IPS-NIHi7 (cell line): ENCODE data around the gene MYL5.
"Not testable (repeated sequence)": the region's sequence is repeated elsewhere in the genome, so short reads cannot be mapped to it uniquely, and the experiment has no call there.

ENCODE experiments used
- DNase-seq: peaks from one replicate; pipeline ENCODE4 v3.0.0; 2012; ENCODE audit warnings: mixed read lengths; ENCODE audit errors: extremely low spot score

Gene MYL5

DNA sequence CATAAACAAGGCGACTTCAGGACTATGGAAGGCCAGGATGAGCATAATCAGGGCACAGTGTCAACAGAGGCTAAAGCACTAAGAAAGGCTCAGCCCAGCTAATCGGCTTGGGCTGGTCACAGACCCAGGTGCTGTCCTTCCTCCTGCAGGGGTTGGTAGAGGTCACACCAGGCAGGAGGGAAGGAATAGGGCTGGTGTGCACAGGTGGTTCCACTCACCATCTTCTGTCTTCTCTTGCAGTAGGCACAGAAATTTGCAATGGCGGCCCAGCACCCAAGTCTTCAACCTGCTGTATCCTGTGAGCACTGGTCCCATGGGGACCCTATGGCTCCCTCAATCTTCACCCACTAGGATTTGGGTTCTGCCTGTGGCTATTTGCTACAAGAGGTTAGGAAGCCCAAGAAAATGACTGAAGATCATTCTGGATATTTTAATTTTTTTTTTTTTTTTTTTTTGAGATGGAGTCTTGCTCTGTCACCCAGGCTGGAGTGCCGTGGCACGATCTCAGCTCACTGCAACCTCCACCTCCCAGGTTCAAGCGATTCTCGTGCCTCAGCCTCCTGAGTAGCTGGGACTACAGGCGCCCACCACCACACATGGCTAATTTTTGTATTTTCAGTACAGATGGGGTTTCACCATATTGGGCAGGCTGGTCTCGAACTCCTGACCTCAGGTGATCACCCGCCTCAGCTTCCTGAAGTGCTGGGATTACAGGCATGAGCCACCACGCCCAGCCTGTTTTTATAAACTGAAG, 4.4 kb upstream of the MYL5 start:
- not testable (repeated sequence) for DNase-seq

DNA sequence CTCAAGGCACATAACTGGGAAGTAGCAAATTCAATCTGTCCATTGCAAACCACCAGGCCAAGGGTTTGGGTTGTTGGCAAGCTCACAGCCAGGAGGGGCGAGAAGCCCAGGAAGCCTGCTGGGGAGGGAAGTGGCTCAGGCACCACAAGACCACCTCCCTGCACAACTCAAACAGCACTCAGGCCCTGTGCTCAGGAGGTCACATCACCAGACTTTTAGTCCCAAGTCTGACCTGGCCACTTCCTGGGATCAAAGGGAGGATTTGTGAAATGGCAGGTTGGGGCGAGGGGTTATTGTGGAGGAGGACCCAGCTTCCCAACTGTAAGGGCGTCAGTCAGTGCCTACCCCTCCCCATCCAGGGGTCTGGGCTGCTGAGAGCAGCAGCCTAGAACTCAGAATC, 2.6 kb upstream of the MYL5 start:
- no peak for DNase-seq

DNA sequence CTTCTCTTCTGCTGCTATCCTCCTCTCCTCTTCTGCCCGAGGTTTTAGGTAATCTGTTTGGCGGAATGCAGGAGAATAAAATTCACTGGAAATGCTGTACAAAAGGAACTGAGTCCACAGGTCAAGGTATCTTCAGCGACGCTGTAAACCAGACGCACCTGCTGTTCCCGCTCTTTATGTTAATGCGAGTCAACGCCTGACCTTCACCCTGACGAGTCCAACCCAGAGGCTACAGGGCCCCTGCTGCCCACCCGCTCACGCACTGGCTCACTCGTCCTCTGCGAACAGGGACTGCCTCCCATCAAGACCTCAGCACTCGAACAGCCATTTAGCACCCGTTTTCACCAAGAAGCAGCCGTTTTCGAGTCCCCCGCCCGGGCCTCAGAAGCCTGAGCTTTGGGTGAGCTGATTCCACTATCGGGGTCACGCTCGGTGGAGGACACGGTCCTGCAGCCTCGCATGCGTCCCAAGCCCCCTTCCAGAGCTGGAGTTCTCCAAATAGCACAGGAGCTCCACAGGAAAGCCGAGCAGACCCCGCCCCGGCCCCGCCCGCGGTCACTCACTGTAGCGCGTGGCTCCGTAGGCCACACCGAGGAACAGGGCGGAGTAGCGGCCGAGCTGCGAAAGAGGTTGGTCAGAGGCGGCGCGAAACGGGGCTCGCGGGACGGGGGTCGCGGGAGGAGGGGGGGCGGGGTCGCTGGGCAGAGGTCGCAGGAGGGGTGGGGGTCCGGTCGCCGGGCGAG, 822 bp upstream of the MYL5 start:
- DNase-seq, result no peak

DNA sequence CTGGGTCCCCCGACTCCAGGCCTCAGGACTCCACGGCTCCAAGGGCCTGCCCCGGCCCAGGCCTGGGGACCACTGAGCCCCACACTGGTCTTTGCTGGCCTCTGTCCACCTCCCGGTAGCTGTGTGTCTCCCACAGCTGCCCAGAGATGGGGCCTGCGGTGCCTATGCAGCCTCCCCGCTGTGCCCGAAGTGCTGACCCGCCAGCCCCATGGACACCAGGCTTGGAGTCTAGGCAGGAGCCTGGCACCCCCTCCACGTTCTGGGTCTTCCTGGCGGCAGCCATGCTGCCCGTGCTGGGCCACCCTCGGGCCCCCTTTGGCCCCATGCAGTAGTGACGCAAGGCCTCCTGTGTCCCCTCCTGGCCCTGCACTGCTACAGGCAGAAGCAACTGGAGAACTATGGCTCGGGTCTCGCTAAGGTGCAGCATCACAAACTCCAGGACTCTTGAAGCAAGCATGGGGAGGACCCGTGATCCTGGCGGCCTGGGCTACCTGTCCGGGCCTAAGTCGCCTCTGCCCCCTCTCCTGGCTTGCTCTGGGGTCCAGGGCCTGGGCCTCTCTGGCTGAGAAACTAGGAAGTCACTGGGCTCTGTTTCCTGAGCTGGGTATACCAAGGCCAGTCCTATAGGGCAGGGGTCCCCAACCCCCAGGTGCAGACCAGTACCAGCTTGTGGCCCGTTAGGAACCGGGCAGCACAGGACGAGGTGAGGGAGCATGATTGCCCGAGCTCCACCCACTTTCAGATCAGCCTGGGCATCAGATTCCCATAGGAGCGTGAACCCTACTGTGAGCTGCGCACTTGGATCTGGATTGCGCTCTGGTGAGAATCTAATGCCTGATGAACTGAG, 917 bp downstream of the MYL5 start:
- DNase-seq, result no peak

DNA sequence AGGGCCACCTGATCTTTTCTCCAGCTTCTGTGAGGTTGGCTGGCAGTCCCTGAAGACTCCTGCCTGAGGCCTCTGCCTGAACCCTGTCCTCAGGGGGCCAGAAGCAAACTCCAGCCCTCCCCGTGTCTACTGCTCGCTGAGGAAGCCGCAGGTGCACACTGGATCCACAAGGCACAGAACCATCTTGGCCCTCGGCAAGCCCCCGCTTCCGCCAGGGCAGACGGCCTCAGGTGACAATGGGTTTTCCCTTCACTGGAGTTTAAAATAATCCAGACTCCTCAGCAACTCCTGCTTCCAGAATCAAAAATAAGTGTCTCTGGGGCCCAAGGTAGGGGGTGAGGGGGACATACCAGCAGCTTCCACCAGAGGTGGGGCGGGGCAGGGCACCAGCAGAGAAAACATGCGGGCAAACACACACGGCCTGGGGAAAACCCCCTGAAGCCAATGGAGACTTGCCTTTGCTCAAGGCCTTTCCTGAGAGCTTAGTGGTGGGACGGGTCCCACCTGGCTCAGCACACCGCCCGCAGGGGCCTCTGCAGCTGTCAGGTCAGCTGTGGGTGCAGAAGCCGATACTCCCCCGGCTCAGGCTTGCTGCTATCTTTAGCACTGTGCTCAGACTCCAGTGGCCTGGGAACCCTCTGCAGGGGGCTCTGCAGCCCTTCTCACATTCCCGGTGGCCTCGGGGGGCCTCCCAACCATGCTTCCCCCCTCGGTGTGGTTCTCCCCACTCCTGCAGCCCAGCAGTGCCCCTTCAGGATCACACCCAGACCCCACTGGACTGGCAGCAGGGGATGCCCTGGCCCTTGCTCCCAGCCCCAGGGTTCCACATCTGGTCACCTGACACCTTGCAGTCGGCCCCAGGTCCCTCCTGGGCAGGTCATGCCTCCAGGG, 1.9 kb downstream of the MYL5 start:
- no peak for DNase-seq

DNA sequence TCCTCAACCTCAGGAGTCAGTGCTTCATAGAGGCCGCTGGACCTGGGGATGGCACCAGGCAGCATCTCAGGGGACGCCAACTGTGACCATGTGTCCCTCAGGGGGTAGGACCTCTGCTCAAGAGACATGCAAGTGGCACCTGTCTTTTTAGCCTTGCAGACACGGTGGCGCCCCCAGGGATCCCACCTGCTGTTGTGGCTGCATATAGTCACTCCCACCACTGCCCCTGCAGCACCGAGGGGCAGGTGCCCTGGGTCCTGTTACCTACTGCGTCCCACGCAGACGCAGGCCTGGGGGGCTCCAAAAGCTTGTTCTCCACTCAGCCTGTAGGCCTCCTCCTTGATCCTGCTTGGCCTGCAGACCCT, 2.5 kb downstream of the MYL5 start:
- no peak for DNase-seq

DNA sequence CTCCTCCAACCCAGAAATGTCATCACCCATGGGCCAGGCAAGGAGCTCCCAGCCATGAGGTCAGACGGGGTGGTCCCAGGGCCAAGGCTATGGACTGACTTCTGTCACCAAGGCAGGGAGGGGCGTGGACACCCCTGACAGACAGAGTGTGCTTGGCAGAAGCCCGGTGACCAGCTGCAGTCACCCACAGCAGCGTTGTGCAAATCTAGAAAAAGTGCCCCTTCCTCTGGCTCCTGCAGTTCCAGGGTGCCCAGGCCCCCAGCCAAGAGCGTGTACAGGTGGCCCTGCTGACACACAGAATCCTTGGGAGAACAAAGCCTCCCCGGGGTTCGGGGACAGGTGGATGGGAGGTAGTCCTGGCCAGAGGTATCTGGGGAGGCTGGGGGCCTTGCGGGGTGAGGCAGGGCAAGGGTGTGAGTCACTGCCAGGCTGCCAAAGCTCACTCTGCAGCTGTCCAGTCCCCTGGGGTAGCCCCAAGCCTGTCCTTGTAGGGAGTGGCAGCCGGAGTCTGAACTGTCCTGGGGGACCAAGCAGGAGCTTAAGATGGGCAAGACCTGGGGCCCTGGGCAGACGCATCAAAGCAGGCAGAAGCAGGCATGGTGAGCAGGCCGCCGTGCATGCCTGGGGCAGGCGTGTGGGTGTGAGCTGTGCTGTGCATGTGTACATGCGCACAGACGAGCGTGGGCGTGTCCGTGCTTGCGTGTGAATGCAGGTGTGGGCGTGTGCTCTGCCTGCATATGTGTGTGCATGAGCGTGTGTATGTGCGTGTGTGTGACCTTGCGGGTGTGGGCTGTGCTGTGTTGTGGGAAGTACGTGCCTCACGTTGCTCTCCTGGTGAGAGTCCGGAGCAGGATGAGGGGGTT, 3.3 kb downstream of the MYL5 start:
- DNase-seq, result no peak

DNA sequence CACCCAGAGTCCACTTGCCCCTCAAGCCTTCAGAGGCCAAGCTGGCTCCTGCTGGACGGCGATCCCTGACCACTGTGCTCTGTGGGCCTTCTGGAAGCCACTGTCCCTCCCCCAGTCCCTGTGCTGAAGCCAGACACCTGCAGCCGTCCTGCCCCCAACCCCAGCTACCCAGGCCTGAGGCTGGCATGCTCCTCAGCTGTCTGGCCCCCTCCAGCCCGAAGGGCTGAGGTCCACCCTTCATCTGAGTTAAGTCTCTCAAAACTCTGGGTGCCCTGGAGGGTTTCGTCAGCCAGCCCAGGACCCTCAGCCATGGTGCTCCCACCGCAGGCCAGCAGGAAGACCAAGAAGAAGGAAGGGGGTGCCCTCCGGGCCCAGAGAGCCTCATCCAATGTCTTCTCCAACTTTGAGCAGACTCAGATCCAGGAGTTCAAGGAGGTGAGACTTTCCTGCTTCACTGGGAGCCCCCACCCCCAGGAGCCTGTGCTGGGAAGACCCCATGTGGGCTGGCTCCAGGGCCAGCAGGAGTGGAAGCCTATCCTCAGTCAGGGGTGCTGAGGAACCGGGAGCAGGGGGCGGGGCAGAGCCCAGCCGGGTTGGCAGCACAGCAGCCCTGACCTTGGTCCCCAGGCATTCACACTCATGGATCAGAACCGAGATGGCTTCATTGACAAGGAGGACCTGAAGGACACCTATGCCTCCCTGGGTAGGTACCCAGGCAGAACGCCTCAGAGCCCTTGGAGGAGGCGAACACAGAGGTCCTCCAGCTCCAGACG, 4.2 kb downstream of the MYL5 start:
- no peak for DNase-seq

DNA sequence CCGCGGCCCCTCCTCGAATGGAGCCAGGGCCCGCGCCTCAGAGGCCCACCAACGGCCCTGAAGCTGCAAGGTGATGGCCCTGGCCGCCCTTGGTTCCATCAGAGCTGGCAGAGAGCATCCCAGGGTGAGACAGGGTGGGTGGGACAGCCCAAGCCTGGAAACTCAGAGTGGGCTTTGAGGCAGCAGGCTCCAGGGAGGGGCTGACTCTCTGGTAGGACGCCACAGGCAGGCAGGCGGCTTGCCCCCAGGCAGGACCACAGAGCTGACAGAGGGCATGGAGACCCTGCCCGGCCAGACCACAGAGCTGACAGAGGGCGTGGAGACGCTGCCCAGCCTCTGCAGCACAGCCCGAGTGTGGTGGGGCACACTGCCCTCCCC, 4.8 kb downstream of the MYL5 start:
- DNase-seq, result no peak

DNA sequence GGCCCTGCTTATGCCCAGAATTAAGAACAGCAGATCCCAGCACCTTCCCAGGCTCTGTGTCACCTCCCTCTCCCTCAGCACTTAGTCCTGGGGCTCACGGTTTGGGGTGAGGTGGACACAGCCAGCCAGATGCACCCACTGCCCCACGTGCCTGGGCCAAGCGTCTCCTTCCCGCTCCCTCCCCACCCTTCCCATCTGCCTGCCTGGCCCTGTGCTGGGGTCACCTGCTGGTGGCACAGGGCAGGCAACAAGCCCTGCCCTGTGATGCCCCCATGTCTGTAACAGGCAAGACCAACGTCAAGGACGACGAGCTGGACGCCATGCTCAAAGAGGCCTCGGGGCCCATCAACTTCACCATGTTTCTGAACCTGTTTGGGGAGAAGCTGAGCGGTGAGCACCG, 5.3 kb downstream of the MYL5 start:
- DNase-seq, result no peak

DNA sequence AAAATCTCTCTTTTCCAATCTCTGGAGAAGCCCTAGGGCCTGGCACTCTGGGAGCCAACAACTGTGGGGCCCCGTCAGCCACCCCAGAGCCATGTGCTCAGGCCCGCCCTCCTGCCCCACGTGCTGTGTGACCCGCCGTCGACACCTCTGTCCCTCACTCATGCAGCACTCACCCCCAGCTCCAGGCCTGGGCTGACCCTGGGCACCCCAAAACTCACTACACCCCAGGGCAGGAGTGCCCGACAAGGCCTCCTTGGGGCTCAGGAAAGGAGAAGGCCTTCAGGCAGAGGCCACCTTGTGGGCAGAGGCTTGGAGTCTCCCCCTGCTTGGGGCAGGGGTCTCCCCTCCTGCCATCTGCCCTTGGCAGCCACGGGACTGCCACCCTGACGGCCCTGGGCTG, 5.7 kb downstream of the MYL5 start:
- no peak for DNase-seq

DNA sequence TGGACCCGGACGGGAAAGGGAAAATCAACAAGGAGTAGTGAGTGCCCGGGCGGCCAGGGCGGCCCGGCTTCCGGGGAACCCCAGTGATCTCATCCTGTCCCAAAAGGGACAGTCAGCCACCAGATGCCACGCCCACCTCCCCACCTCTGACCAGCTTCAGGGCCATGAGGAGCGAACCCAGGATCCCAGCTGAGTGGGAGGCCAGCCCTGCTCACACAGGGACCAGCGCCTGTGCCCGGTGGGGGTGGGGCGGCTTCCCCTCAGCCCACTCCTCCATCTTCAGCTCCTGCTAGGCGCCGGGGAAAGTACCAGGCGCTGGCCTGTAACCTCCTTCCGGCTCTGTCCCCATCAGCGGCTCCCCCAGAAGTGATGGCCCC, 6.2 kb downstream of the MYL5 start:
- DNase-seq, result no peak

DNA sequence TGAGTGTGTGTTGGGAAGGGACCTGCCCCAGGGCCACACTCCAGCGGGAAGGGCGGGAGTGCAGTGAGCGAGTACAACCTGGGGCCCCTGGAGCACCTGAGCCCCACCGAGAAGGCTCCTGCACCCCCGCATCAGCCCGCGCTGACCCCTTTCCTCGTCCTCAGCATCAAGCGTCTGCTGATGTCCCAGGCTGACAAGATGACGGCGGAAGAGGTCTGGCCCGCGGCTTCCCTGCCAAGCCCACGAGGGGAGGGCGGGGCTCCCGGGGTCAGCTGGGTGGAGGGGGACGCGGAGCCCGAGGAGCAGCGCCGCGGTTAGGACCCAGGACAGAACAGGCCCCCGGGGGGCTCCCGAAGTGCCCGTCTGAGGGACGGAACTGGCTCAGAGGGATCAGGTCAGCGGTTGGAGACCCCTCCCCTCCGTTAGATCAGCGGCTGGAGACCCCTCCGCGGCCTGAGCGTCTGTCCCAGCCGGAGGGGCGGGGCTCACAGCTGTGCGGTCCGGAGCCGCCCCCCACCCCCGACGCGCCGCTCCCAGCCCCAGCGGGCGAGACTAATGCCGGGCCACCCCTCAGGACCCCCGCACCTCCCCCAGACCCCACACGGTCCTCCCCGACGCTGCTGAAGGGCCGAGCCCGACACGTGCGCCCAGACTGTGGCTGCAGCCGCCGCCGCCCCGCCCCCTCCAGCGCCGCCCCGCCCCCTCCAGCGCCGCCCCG, 6.7 kb downstream of the MYL5 start:
- peak; percentile 69 for DNase-seq

DNA sequence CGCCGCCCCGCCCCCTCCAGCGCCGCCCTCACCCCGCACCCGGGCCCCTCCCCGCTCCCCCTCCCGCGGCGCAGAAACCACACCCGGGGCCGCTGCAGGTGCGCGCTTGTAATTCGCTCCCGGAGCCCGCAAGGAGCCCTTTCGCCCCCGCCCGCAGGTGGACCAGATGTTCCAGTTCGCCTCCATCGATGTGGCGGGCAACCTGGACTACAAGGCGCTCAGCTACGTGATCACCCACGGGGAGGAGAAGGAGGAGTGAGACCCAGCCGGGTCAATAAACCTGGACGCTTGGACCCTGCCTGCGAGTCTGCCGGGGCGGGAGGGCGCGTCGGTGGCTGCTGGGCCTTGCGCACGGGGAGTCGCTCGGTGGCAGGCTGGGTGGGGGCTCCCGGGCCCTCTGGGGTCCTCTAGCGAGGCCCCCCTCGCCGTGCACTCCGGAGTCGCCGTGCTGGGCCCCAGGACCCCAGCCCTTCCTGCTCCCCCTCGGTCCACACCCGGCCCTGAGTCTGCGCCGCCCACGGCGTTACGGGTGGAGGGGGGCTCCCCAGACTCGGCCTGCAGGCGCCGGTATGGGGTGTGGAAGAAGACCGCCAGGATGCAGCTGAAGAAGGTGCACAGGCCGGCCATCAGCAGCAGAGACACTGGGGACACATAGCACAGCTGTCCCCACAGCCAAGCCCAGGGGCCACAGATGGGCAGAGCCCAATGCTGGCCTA, 7.6 kb downstream of the MYL5 start:
- peak; percentile 77 for DNase-seq

DNA sequence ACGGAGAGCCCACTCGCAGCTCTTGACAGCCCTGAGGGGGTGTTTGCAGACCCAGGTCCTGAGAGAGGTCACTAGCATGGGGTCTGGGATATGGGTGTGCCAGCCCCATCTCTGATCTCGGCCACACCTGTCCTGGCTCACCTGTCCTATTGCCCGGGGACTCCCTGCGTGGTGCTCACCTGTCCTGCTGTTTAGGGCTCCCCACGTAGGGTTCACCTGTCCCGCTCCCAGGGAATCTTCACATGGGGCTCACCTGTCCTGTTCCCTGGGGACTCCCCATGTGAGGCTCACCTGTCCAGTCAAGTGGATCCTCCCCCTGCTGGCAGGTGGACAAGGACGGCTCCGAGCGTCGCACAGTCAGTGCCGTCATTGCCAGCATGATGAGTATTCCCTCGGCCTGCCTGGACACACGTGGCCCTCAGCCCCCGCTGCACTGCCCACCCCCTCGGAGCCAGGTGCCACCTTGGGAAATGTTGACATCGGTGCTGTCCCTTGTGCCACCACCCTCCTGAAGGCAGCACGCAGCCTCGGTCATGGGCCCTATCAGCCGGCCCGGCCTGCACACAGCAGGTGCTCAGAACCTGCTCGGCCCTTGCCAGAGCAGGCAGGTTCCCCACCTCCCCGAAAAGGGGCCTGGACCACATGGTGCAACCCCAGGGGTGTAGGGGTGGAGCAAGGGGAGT, 8.3 kb downstream of the MYL5 start:
- no peak for DNase-seq

DNA sequence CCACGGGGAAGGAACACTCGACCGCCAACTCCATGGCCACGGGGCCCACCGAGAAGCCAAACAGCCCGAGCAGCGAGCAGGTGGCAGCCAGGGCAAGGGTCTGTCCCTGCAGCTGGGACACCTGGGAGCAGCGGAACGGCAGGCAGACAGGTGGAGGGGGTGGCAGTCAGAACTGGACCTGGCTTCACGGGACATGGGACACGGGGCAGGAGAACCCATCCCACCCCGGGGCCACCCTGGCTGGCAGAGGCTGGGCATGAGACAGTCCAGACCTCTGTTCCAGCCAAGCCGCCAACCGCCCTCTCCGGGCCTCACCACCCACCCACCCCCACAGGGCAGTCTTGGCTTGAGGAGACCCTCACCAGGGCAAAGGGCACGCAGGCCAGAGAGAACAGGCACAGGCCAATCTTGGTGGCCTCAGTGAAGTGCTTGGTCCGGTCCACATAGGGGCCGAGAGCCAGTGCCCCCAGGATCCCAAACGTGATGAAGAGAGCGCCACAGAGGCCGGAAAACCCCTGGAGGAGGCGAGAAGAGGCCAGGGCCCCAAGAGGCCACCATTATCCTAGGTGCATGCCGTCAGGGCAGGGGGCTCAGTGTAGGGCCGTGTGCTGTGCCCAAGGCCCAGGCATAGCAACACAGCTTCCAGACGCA, 9.0 kb downstream of the MYL5 start:
- DNase-seq, result no peak

DNA sequence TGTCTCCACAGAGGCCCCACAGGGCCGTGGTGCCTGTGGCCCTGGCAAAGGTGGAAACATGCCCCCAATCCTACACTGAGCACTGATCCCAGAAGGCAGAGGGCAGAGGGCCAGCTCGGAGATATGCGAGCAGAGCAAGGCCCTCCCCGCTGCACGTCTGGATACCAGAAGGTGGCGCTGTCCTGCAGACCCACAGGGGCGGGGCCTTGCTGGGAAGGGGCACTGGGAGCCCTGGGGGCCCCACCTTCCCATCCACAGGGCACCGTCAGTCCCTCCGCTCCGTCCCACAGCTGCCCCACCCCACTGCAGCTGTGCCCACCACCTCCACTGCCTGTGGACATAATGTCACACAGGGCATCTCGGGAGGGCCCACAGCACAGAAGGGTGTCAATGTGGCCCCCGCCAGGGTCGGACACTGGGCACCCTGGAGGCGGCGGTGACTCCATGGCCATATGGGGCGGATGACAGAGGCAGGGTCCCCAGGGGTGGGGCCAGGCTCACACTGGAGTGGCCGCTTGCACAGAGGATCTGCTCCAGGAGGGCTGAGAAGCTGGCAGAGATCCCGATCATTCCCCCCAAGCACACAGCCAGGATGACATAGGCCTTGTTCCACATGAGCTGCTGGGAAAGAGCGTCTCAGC, 9.8 kb downstream of the MYL5 start:
- DNase-seq, result peak; percentile 82
